ENCODE measurements around the gene UACA. TPM values are rescaled to one million over a fixed set of nuclear protein-coding genes. Genes with fewer than 3 reads are reported as not detected.
A peak's percentile ranks its signal among the peaks of the same experiment; 100 is the strongest.
"Not testable (repeated sequence)": the region's sequence is repeated elsewhere in the genome, so short reads cannot be mapped to it uniquely, and the experiment has no call there.

The UACA gene
- total and polyA plus RNA-seq, 4 donors, result 9.2 to 195 (median 37.9) TPM

- Histone ChIP-seq H3K27me3 (ENCODE audit: control insufficient read depth in 3 of 3, insufficient read depth in 3 of 3, low read length in 2 of 3) (peaks cover 0 to 4% (median 0%) of the 10 kb centered on the region in 3 donors), H3K9me3 (ENCODE audit: control insufficient read depth in 4 of 4, insufficient read depth in 3 of 4, low read length in 3 of 4) (no peaks in the 10 kb centered on the region), H3K36me3 (ENCODE audit: control insufficient read depth in 4 of 4, insufficient read depth in 4 of 4, low read length in 4 of 4) (no peaks in the 10 kb centered on the region), H3K9ac (ENCODE audit: insufficient read depth in 1 of 2, low read length in 2 of 2) (no peak overlapping the region), H3K4me3 (no peak overlapping the region), H3K27ac (ENCODE audit: low read depth in 1 of 2, low read length in 1 of 2) (no peak overlapping the region), H3K4me1 (ENCODE audit: control insufficient read depth in 5 of 5, insufficient read depth in 5 of 5, low read length in 5 of 5) (peaks cover 0 to 10% (median 7%) of the 10 kb centered on the region in 5 donors)
- ATAC-seq (ENCODE audit: insufficient read depth, low FRiP score) (no peak), DNase-seq (no peak)
- no peak for TF ChIP-seq CTCF (IDR thresholded peaks at IDR 0.05; ENCODE audit: control extremely low read depth, extremely low read depth)
- WGBS, 2 donors, result 41 to 53% methylated on average over 4 of the region's 4 CpGs
These were observed 11.1 kb downstream of the UACA start for GRCh38 chr15:70752193-70752635.

GRCh38 chr15:70750203-70750869, 13.0 kb downstream of the UACA start:
- no peaks in the 10 kb centered on the region for H3K9me3 ChIP-seq (ENCODE audit: control insufficient read depth in 4 of 4, insufficient read depth in 3 of 4, low read length in 3 of 4)
- H3K36me3 ChIP-seq (ENCODE audit: control insufficient read depth in 4 of 4, insufficient read depth in 4 of 4, low read length in 4 of 4), result no peaks in the 10 kb centered on the region
- 83 to 89% methylated on average over 8 of the region's 8 CpGs for WGBS, 2 donors
- peaks cover 0 to 10% (median 7%) of the 10 kb centered on the region in 5 donors for H3K4me1 ChIP-seq (ENCODE audit: control insufficient read depth in 5 of 5, insufficient read depth in 5 of 5, low read length in 5 of 5)
- no peak for TF ChIP-seq CTCF (IDR thresholded peaks at IDR 0.05; ENCODE audit: control extremely low read depth, extremely low read depth)
- peak overlapping the region in 1 of 2 donors; percentile 33 for H3K27ac ChIP-seq (ENCODE audit: low read depth in 1 of 2, low read length in 1 of 2)
- H3K9ac ChIP-seq (ENCODE audit: insufficient read depth in 1 of 2, low read length in 2 of 2), result no peak overlapping the region
- no peak for ATAC-seq (ENCODE audit: insufficient read depth, low FRiP score)
- no peak overlapping the region for H3K4me3 ChIP-seq
- no peak for DNase-seq
- peaks cover 0 to 4% (median 0%) of the 10 kb centered on the region in 3 donors for H3K27me3 ChIP-seq (ENCODE audit: control insufficient read depth in 3 of 3, insufficient read depth in 3 of 3, low read length in 2 of 3)

GRCh38 chr15:70748281-70748747, 15.0 kb downstream of the UACA start:
- no peaks in the 10 kb centered on the region for H3K9me3 ChIP-seq (ENCODE audit: control insufficient read depth in 4 of 4, insufficient read depth in 3 of 4, low read length in 3 of 4)
- H3K36me3 ChIP-seq (ENCODE audit: control insufficient read depth in 4 of 4, insufficient read depth in 4 of 4, low read length in 4 of 4), result no peaks in the 10 kb centered on the region
- H3K4me1 ChIP-seq (ENCODE audit: control insufficient read depth in 5 of 5, insufficient read depth in 5 of 5, low read length in 5 of 5), result peaks cover 0 to 10% (median 9%) of the 10 kb centered on the region in 5 donors
- DNase-seq (no peak), ATAC-seq (ENCODE audit: insufficient read depth, low FRiP score) (no peak)
- peaks cover 0 to 5% (median 0%) of the 10 kb centered on the region in 3 donors for H3K27me3 ChIP-seq (ENCODE audit: control insufficient read depth in 3 of 3, insufficient read depth in 3 of 3, low read length in 2 of 3)
- 35 to 42% methylated on average over 3 of the region's 3 CpGs for WGBS, 2 donors
- no peak overlapping the region for H3K4me3 ChIP-seq
- H3K27ac ChIP-seq (ENCODE audit: low read depth in 1 of 2, low read length in 1 of 2), result no peak overlapping the region
- no peak for TF ChIP-seq CTCF (IDR thresholded peaks at IDR 0.05; ENCODE audit: control extremely low read depth, extremely low read depth)
- no peak overlapping the region for H3K9ac ChIP-seq (ENCODE audit: insufficient read depth in 1 of 2, low read length in 2 of 2)

- not testable (repeated sequence) for DNase-seq; H3K27ac ChIP-seq (ENCODE audit: low read depth in 1 of 2, low read length in 1 of 2); H3K36me3 ChIP-seq (ENCODE audit: control insufficient read depth in 4 of 4, insufficient read depth in 4 of 4, low read length in 4 of 4); H3K9me3 ChIP-seq (ENCODE audit: control insufficient read depth in 4 of 4, insufficient read depth in 3 of 4, low read length in 3 of 4); H3K27me3 ChIP-seq (ENCODE audit: control insufficient read depth in 3 of 3, insufficient read depth in 3 of 3, low read length in 2 of 3); H3K4me3 ChIP-seq; H3K9ac ChIP-seq (ENCODE audit: insufficient read depth in 1 of 2, low read length in 2 of 2); ATAC-seq (ENCODE audit: insufficient read depth, low FRiP score)
- H3K4me1 ChIP-seq (ENCODE audit: control insufficient read depth in 5 of 5, insufficient read depth in 5 of 5, low read length in 5 of 5), result peaks cover 0 to 15% (median 10%) of the 10 kb centered on the region in 5 donors
These were observed 16.8 kb downstream of the UACA start for GRCh38 chr15:70746598-70746997.

Data from lung (tissue), 12 donors.